Natural killer cell (primary cell): ENCODE results near the gene SIX5. TPM values are rescaled to one million over a fixed set of nuclear protein-coding genes. Genes with fewer than 3 reads are reported as not detected.
"Not testable (repeated sequence)": the region's sequence is repeated elsewhere in the genome, so short reads cannot be mapped to it uniquely, and the experiment has no call there.

Source experiments
- ATAC-seq, 3 donors: fragments of 150-1000 bp in 2 of 3; fragments of 200-7000 bp in 1 of 3; cut with Tn5 transposase; 1 replicate in 1 of 3; 2 replicates in 2 of 3; pipeline ENCODE4 v1.10.0; 2021; ENCODE audit warnings: mild to moderate bottlenecking in 2 of 3, moderate library complexity in 2 of 3
- DNase-seq, 2 donors: peaks; one replicate each; pipeline versions ENCODE4 v3.0.0 to v3.0.0-alpha.2; 2013 to 2021; ENCODE audit warnings: mixed read lengths in 1 of 2
- H3K27ac ChIP-seq: one replicate; pipeline ENCODE4 v1.5.1; 2013; ENCODE audit warnings: mild to moderate bottlenecking, low read length
- H3K27me3 ChIP-seq: one replicate; pipeline ENCODE4 v1.6.1; 2013; ENCODE audit warnings: low read length; ENCODE audit not compliant: control insufficient read depth, insufficient read depth
- H3K36me3 ChIP-seq: one replicate; pipeline ENCODE4 v1.6.1; 2013; ENCODE audit warnings: low read length; ENCODE audit not compliant: control insufficient read depth, insufficient read depth
- H3K4me1 ChIP-seq: one replicate; pipeline ENCODE4 v1.6.1; 2013; ENCODE audit warnings: low read length; ENCODE audit not compliant: control insufficient read depth, insufficient read depth
- H3K4me3 ChIP-seq: one replicate; pipeline ENCODE4 v1.5.1; 2013; ENCODE audit warnings: low read length
- H3K9me3 ChIP-seq: one replicate; pipeline ENCODE4 v1.6.1; 2013; ENCODE audit warnings: low read length; ENCODE audit not compliant: control insufficient read depth, insufficient read depth
- H3K27ac Mint-ChIP-seq, 2 donors: one replicate each; pipeline ENCODE4 v1.8.0; 2022; ENCODE audit warnings: mild to moderate bottlenecking in 2 of 2, mixed read lengths in 2 of 2, moderate library complexity in 1 of 2
- H3K27me3 Mint-ChIP-seq, 2 donors: one replicate each; pipeline ENCODE4 v1.8.0; 2022; ENCODE audit warnings: low read depth in 2 of 2, mixed read lengths in 2 of 2
- H3K36me3 Mint-ChIP-seq: one replicate; pipeline ENCODE4 v1.8.0; 2022; ENCODE audit warnings: mixed read lengths
- H3K4me1 Mint-ChIP-seq, 2 donors: one replicate each; pipeline ENCODE4 v1.8.0; 2022; ENCODE audit warnings: mixed read lengths in 2 of 2
- H3K4me3 Mint-ChIP-seq: one replicate; pipeline ENCODE4 v1.8.0; 2022; ENCODE audit warnings: mild to moderate bottlenecking, moderate library complexity, mixed read lengths
- H3K9me3 Mint-ChIP-seq, 2 donors: one replicate each; pipeline ENCODE4 v1.8.0; 2022; ENCODE audit warnings: mixed read lengths in 2 of 2
- CTCF ChIP-seq: fragments of 200-600 bp; IDR thresholded peaks from one replicate; pipeline ENCODE4 v1.8.0; 2022; ENCODE audit warnings: antibody characterized with exemption
- WGBS: methylation state at CpG from one replicate; pipeline ENCODE4 v1.1.7; 2013; ENCODE audit warnings: missing lambda C conversion rate; ENCODE audit not compliant: insufficient coverage; 5-methylcytosine and 5-hydroxymethylcytosine counted together
- intact Hi-C: fragments of 100-400 bp; cut with micrococcal nuclease; formaldehyde crosslinking; loops from one replicate; pipeline ENCODE4 v1.14.2; 2022
- total RNA-seq, 4 donors: library from RNA; stranded (reverse); fragments of 120-200 nt in 1 of 4; gene quantifications; one replicate each; pipeline versions ENCODE4 v1.2.3 to v1.2.4, GENCODE V29; 2013 to 2022

Gene SIX5
- total RNA-seq, 3 donors from 2014 or later (not counting 1 experiment from before 2014, with no cell fraction given) = 2.1 to 3.3 (median 3.1) TPM

- Mint-ChIP-seq H3K27me3 (no peaks in the 10 kb centered on the region), H3K4me1 (peaks cover 25 to 34% of the 10 kb centered on the region in 2 donors), H3K4me3 (peak overlapping the region; percentile 95), H3K36me3 (no peaks in the 10 kb centered on the region), H3K27ac (peak overlapping the region; percentile 90 to 97), H3K9me3 (no peaks in the 10 kb centered on the region)
- H3K9me3 ChIP-seq = no peaks in the 10 kb centered on the region
- peak overlapping the region; percentile 79 for H3K27ac ChIP-seq
- peaks cover 20% of the 10 kb centered on the region for H3K4me1 ChIP-seq
- WGBS = 25% methylated on average over 10 of the region's 10 CpGs
- ATAC-seq = no peak
- peak overlapping the region; percentile 84 for H3K4me3 ChIP-seq
- DNase-seq = peak in 1 of 2 donors; percentile 23
- H3K36me3 ChIP-seq = no peaks in the 10 kb centered on the region
- H3K27me3 ChIP-seq = no peaks in the 10 kb centered on the region
- intact Hi-C loops = loop anchor here (1.0 to 2.0 kb wide), 2 partner anchors 13 to 37 kb away; partner anchors contain the start of gene QPCTL
- TF ChIP-seq CTCF = no peak
Observed at GRCh38 chr19:45729800-45730290, 39.2 kb downstream of the SIX5 start.

GRCh38 chr19:45728683-45729082 lies 40.4 kb downstream of the SIX5 start:
- H3K9me3 Mint-ChIP-seq, H3K36me3 Mint-ChIP-seq, DNase-seq, H3K4me3 ChIP-seq, H3K4me3 Mint-ChIP-seq, H3K27me3 ChIP-seq, H3K27me3 Mint-ChIP-seq, ATAC-seq, H3K27ac ChIP-seq, H3K9me3 ChIP-seq, intact Hi-C loops, H3K36me3 ChIP-seq: not testable (repeated sequence)
- Mint-ChIP-seq H3K4me1 (peaks cover 25 to 40% of the 10 kb centered on the region in 2 donors), H3K27ac (peak overlapping the region in 1 of 2 donors; percentile 74)
- H3K4me1 ChIP-seq = peaks cover 20% of the 10 kb centered on the region
- 97% methylated on average over 18 of the region's 18 CpGs for WGBS

GRCh38 chr19:45720065-45720464 lies 49.0 kb downstream of the SIX5 start:
- H3K27ac ChIP-seq = not testable (repeated sequence)

GRCh38 chr19:45717983-45718650 lies 50.9 kb downstream of the SIX5 start:
- Mint-ChIP-seq H3K4me1 (peaks cover 25 to 35% of the 10 kb centered on the region in 2 donors), H3K4me3 (peak overlapping the region; percentile 98), H3K36me3 (no peaks in the 10 kb centered on the region), H3K27me3 (no peaks in the 10 kb centered on the region), H3K27ac (peak overlapping the region; percentile 90 to 93), H3K9me3 (no peaks in the 10 kb centered on the region)
- intact Hi-C loops = loop anchor here (1.0 kb wide), 3 partner anchors 12 to 211 kb away; partner anchors contain the start of genes FBXO46, QPCTL and VASP
- Histone ChIP-seq H3K27ac (peak overlapping the region; percentile 96), H3K4me3 (peak overlapping the region; percentile 63), H3K27me3 (no peaks in the 10 kb centered on the region), H3K4me1 (peaks cover 18% of the 10 kb centered on the region), H3K36me3 (peaks cover 9% of the 10 kb centered on the region), H3K9me3 (no peaks in the 10 kb centered on the region)
- DNase-seq (peak in 1 of 2 donors; percentile 21), ATAC-seq (no peak)
- TF ChIP-seq CTCF = no peak
- 78% methylated on average over 12 of the region's 12 CpGs for WGBS

More at GRCh38 chr19:45720065-45720464, 49.0 kb downstream of the SIX5 start:
- 98% methylated on average over 11 of the region's 11 CpGs for WGBS
- intact Hi-C loops, DNase-seq, H3K27me3 ChIP-seq, H3K36me3 Mint-ChIP-seq, H3K9me3 Mint-ChIP-seq, H3K27me3 Mint-ChIP-seq, H3K36me3 ChIP-seq, H3K9me3 ChIP-seq, H3K27ac Mint-ChIP-seq, ATAC-seq, H3K4me3 ChIP-seq, H3K4me3 Mint-ChIP-seq: not testable (repeated sequence)
- peaks cover 25 to 37% of the 10 kb centered on the region in 2 donors for H3K4me1 Mint-ChIP-seq
- peaks cover 18% of the 10 kb centered on the region for H3K4me1 ChIP-seq
